ENCODE data around the gene ZFX. TPM values are rescaled to one million over a fixed set of nuclear protein-coding genes. Genes with fewer than 3 reads are reported as not detected.

The ZFX gene
- total and polyA plus RNA-seq, 2 of the 8 experiments (the other 6 are each of a cell fraction or from before 2014, with no cell fraction given): 2.8 to 22.0 TPM

- ChIA-PET CTCF (ENCODE audit: partially characterized antibody) (interaction anchor here (1.4 kb wide), 1 partner anchor 41 kb away, joined by 4 read pairs; no protein-coding TSS in a partner anchor), POLR2A (ENCODE audit: partially characterized antibody) (no interaction called here)
- peak; percentile 24 for FAIRE-seq
- H2AFZ ChIP-seq (ENCODE audit: low read length): no peak overlapping the region
- H2AK5ac ChIP-seq (ENCODE audit: low read depth, low read length): no peak overlapping the region
- no peak overlapping the region for H4K5ac ChIP-seq (ENCODE audit: insufficient read length, low read depth, low read length)
- no peak overlapping the region for H4K8ac ChIP-seq (ENCODE audit: extremely low read depth, insufficient read depth, low read length)
- no peak overlapping the region for H2BK120ac ChIP-seq (replicated peaks; ENCODE audit: low read depth, low read length)
- TF ChIP-seq POU5F1 (IDR thresholded peaks at IDR 0.05; ENCODE audit: low read depth, low read length) (no peak), HDAC6 (IDR thresholded peaks at IDR 0.05; ENCODE audit: low read depth, low read length) (no peak), SUZ12 (IDR thresholded peaks at IDR 0.05; ENCODE audit: low read length) (no peak), TCF12 (IDR thresholded peaks at IDR 0.05; ENCODE audit: low read depth, low read length) (no peak), CHD1 (IDR thresholded peaks at IDR 0.05; ENCODE audit: low read depth, low read length) (no peak), RXRA (IDR thresholded peaks at IDR 0.05; ENCODE audit: insufficient read depth, low read depth, low read length) (no peak), FOSL1 (IDR thresholded peaks at IDR 0.05; ENCODE audit: insufficient read depth, low read depth, low read length) (no peak)
- TF ChIP-seq, protein P1, sequence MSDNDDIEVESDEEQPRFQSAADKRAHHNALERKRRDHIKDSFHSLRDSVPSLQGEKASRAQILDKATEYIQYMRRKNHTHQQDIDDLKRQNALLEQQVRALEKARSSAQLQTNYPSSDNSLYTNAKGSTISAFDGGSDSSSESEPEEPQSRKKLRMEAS (IDR thresholded peaks at IDR 0.05): no peak
- H3K27me3 ChIP-seq (replicated peaks in 1 of 4; ENCODE audit: control insufficient read depth in 3 of 4, extremely low read depth in 1 of 4, insufficient read depth in 3 of 4, low read length in 3 of 4): no peaks in the 10 kb centered on the region
- H3K14ac ChIP-seq (ENCODE audit: insufficient read length): no peak overlapping the region
- H3K4me3 ChIP-seq (ENCODE audit: extremely low read depth in 1 of 4, insufficient read depth in 2 of 4, low read depth in 3 of 4, low read length in 4 of 4): no peak overlapping the region
- H3K23me2 ChIP-seq (ENCODE audit: low read depth, low read length): no peaks in the 10 kb centered on the region
- H3K79me2 ChIP-seq (ENCODE audit: control insufficient read depth in 1 of 2, insufficient read depth in 2 of 2, low read length in 2 of 2): no peaks in the 10 kb centered on the region
- no peaks in the 10 kb centered on the region for H3K79me1 ChIP-seq (ENCODE audit: low read depth, low read length)
- H3K56ac ChIP-seq (replicated peaks; ENCODE audit: insufficient read length, low read depth, low read length): no peak overlapping the region
- no peak overlapping the region for H3K4ac ChIP-seq (replicated peaks; ENCODE audit: insufficient read length, low read depth, low read length)
- H3K4me1 ChIP-seq (replicated peaks in 1 of 4; ENCODE audit: control insufficient read depth in 3 of 4, insufficient read depth in 4 of 4, low read length in 3 of 4): no peaks in the 10 kb centered on the region
- H3K9me3 ChIP-seq (ENCODE audit: insufficient read depth in 2 of 2, low read depth in 1 of 2, low read length in 1 of 2): no peaks in the 10 kb centered on the region
- no peak overlapping the region for H3K27ac ChIP-seq (ENCODE audit: low read depth, low read length)
- WGBS, 2 experiments (ENCODE audit: extremely low coverage in 1 of 2, insufficient coverage in 1 of 2, insufficient read length in 1 of 2, insufficient replicate concordance in 2 of 2, low coverage in 1 of 2, low lambda C conversion rate in 2 of 2, missing lambda C conversion rate in 1 of 2): 83% methylated on average over 1 of the region's 1 CpG; no CpG with 5 or more reads in 1 of the 2 experiments
- H4K91ac ChIP-seq (replicated peaks; ENCODE audit: insufficient read length, low read length): no peak overlapping the region
- DNase-seq (ENCODE audit: low read depth in 1 of 2, low spot score in 2 of 2): no peak
- no peak overlapping the region for H3K4me2 ChIP-seq (ENCODE audit: insufficient read depth in 1 of 2, low read depth in 2 of 2, low read length in 2 of 2)
- no peak overlapping the region for H2BK15ac ChIP-seq (ENCODE audit: low read length)
- H2BK12ac ChIP-seq (ENCODE audit: low read depth, low read length): no peak overlapping the region
- H3K36me3 ChIP-seq (ENCODE audit: control insufficient read depth in 2 of 4, insufficient read depth in 4 of 4, low read length in 3 of 4): no peaks in the 10 kb centered on the region
- no peak overlapping the region for H3K9ac ChIP-seq (replicated peaks in 1 of 4; ENCODE audit: extremely low read depth in 1 of 4, low read depth in 3 of 4, low read length in 3 of 4)
- H2BK20ac ChIP-seq (ENCODE audit: low read length): no peak overlapping the region
- H2BK5ac ChIP-seq (ENCODE audit: low read depth, low read length): no peak overlapping the region
- no peak overlapping the region for H3K18ac ChIP-seq (ENCODE audit: extremely low read depth, low read length)
- no peak overlapping the region for H3K23ac ChIP-seq (ENCODE audit: insufficient read length)
- no peaks in the 10 kb centered on the region for H4K20me1 ChIP-seq (replicated peaks in 1 of 2; ENCODE audit: control insufficient read depth in 1 of 2, insufficient read depth in 2 of 2, low read length in 2 of 2)
These were observed 103.9 kb downstream of the ZFX start for GRCh38 chrX:24253469-24253868.

Measured in H1 (cell line).